ENCODE data around the gene RNF145. TPM values are rescaled to one million over a fixed set of nuclear protein-coding genes. Genes with fewer than 3 reads are reported as not detected.

Gene RNF145
- total and polyA plus RNA-seq, 10 of the 15 experiments (the other 5 are each of a cell fraction or from before 2014, with no cell fraction given), result 9.7 to 58.1 (median 38.2) TPM

DNA sequence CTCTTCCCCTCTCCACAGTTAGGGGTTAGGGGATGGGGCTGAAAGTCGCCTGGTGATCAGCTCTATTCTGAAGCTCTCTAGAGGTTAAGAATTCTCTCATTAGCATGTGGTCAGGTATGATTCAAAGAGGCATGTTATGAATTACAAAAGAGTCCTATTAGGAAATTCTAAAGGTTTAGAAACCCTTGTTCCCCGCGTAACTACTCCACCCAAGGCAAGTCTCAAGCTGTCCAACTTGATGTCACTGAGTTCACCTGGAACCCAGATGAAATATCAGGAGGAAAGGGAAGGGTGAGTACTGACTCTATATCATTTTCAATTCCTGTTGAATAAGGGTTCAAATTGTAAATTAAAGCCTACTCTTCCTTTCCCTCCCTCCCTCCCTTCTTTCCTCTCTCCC, 18.1 kb upstream of the RNF145 start:
- H3K36me3 ChIP-seq (ENCODE audit: control insufficient read depth in 2 of 2, insufficient read depth in 2 of 2, low read length in 1 of 2), result no peaks in the 10 kb centered on the region
- H3K27ac ChIP-seq (ENCODE audit: control insufficient read depth, insufficient read depth), result no peak overlapping the region
- no peak for ATAC-seq
- ChIA-PET POLR2A (no interaction called here), SMC1A (ENCODE audit: uncharacterized antibody, unreplicated experiment) (interaction anchor here (0.6 to 2.3 kb wide), 2 partner anchors 10 to 16 kb away, joined by 3 to 6 read pairs; no protein-coding TSS in a partner anchor), CTCF (interaction anchor here (1.1 kb wide), 1 partner anchor 70 kb away, joined by 3 read pairs; no protein-coding TSS in a partner anchor), RAD21 (ENCODE audit: unreplicated experiment) (no interaction called here)
- intact Hi-C loops (cut with micrococcal nuclease; ENCODE audit: unreplicated experiment), result no loop called here
- H3K4me1 ChIP-seq (ENCODE audit: control insufficient read depth, insufficient read depth, low read length), result no peaks in the 10 kb centered on the region
- H3K27me3 ChIP-seq (replicated peaks in 1 of 2; ENCODE audit: control insufficient read depth in 2 of 2, insufficient read depth in 2 of 2, low read length in 1 of 2), result no peaks in the 10 kb centered on the region
- TF ChIP-seq MTA3 (IDR thresholded peaks at IDR 0.05; ENCODE audit: borderline replicate concordance, low read length), result no peak
- no peak for TF ChIP-seq MEF2B (IDR thresholded peaks at IDR 0.05; ENCODE audit: partially characterized antibody, poor library complexity, severe bottlenecking)
- TF ChIP-seq IRF4 (IDR thresholded peaks at IDR 0.05; ENCODE audit: low read depth, low read length), result no peak
- TF ChIP-seq, protein P1, sequence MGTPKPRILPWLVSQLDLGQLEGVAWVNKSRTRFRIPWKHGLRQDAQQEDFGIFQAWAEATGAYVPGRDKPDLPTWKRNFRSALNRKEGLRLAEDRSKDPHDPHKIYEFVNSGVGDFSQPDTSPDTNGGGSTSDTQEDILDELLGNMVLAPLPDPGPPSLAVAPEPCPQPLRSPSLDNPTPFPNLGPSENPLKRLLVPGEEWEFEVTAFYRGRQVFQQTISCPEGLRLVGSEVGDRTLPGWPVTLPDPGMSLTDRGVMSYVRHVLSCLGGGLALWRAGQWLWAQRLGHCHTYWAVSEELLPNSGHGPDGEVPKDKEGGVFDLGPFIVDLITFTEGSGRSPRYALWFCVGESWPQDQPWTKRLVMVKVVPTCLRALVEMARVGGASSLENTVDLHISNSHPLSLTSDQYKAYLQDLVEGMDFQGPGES (IDR thresholded peaks at IDR 0.05), result no peak
- TF ChIP-seq SRF (IDR thresholded peaks at IDR 0.05; ENCODE audit: low read depth in 2 of 2, low read length in 2 of 2), result no peak
- TF ChIP-seq RUNX3 (IDR thresholded peaks at IDR 0.05; ENCODE audit: low read length), result no peak
- no peak for TF ChIP-seq RBBP5 (conservative IDR thresholded peaks at IDR 0.05)
- TF ChIP-seq MYB (IDR thresholded peaks at IDR 0.05; ENCODE audit: borderline replicate concordance, low read depth, low read length), result no peak
- no peak for TF ChIP-seq ZNF207 (IDR thresholded peaks at IDR 0.05; ENCODE audit: borderline replicate concordance)
- no peak for TF ChIP-seq KDM1A (IDR thresholded peaks at IDR 0.05; ENCODE audit: borderline replicate concordance)
- TF ChIP-seq, protein P2, sequence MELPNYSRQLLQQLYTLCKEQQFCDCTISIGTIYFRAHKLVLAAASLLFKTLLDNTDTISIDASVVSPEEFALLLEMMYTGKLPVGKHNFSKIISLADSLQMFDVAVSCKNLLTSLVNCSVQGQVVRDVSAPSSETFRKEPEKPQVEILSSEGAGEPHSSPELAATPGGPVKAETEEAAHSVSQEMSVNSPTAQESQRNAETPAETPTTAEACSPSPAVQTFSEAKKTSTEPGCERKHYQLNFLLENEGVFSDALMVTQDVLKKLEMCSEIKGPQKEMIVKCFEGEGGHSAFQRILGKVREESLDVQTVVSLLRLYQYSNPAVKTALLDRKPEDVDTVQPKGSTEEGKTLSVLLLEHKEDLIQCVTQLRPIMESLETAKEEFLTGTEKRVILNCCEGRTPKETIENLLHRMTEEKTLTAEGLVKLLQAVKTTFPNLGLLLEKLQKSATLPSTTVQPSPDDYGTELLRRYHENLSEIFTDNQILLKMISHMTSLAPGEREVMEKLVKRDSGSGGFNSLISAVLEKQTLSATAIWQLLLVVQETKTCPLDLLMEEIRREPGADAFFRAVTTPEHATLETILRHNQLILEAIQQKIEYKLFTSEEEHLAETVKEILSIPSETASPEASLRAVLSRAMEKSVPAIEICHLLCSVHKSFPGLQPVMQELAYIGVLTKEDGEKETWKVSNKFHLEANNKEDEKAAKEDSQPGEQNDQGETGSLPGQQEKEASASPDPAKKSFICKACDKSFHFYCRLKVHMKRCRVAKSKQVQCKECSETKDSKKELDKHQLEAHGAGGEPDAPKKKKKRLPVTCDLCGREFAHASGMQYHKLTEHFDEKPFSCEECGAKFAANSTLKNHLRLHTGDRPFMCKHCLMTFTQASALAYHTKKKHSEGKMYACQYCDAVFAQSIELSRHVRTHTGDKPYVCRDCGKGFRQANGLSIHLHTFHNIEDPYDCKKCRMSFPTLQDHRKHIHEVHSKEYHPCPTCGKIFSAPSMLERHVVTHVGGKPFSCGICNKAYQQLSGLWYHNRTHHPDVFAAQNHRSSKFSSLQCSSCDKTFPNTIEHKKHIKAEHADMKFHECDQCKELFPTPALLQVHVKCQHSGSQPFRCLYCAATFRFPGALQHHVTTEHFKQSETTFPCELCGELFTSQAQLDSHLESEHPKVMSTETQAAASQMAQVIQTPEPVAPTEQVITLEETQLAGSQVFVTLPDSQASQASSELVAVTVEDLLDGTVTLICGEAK (IDR thresholded peaks at IDR 0.05; ENCODE audit: borderline replicate concordance), result no peak
- no peak for TF ChIP-seq YBX1 (IDR thresholded peaks at IDR 0.05)
- FAIRE-seq, result no peak
- BruUV-seq (replicated peaks), result no TSS peak
- H3K79me2 ChIP-seq (ENCODE audit: control insufficient read depth, insufficient read depth, low read length), result no peaks in the 10 kb centered on the region
- H4K20me1 ChIP-seq (ENCODE audit: control insufficient read depth, insufficient read depth), result no peaks in the 10 kb centered on the region
- H3K9ac ChIP-seq (ENCODE audit: control insufficient read depth, insufficient read depth, low read length), result no peak overlapping the region
- no peak overlapping the region for H3K4me2 ChIP-seq (ENCODE audit: control insufficient read depth, insufficient read depth)
- WGBS (ENCODE audit: insufficient coverage, insufficient replicate concordance, low lambda C conversion rate, missing lambda C conversion rate), result 59% methylated on average over 3 of the region's 3 CpGs
- no peak overlapping the region for H3K4me3 ChIP-seq
- H3K9me3 ChIP-seq (replicated peaks; ENCODE audit: control insufficient read depth, insufficient read depth, low read length), result no peaks in the 10 kb centered on the region
- in situ Hi-C loops (cut with MboI), result no loop called here
- no peak for DNase-seq (ENCODE audit: low read depth, low spot score)
- H2AFZ ChIP-seq (ENCODE audit: control insufficient read depth, low read depth, low read length), result no peak overlapping the region
